NCI-H748 (cell line): Measurements from ENCODE around the gene CREBZF.
A peak's percentile ranks its signal among the peaks of the same experiment; 100 is the strongest.
"Not testable (repeated sequence)": the region's sequence is repeated elsewhere in the genome, so short reads cannot be mapped to it uniquely, and the experiment has no call there.

ENCODE experiments used
- DNase-seq: peaks from one replicate; lab custom pipeline; 2025; ENCODE audit not compliant: unreplicated experiment; lab: John Stamatoyannopoulos, UW

Gene CREBZF

GRCh38 chr11:85627998-85628770 is 36.7 kb downstream of the CREBZF start, which contains the start of gene TMEM126B:
Gene TMEM126B, plus strand, starts transcription at chr11:85628593. Its CDS starts 15 bp downstream, at chr11:85628608.
- DNase-seq = peak; percentile 96

- peak; percentile 32 for DNase-seq
Observed at GRCh38 chr11:85627332-85627997, 37.5 kb downstream of the CREBZF start, which contains the start of gene DLG2. Gene DLG2, minus strand, starts transcription at chr11:85627344.

DNA sequence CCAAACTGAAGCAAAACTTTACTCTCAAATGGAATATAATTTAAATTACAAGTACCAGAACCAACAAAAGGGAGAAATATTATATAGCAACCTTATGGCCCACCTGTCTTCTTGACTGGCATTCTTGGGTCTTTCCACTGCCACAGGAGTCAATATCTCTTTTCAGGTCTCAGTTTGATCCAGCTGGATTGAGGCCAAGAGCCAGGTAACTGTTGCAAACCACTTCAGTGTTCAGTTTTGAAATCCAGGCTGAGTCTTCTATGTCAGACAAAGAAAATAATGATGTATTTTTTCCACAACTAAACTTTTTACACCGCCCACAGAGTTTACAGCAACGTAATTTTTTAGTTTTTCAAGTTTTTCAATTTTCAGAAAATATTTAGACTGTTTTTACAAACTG is 38.4 kb downstream of the CREBZF start:
- peak; percentile 2 for DNase-seq

DNA sequence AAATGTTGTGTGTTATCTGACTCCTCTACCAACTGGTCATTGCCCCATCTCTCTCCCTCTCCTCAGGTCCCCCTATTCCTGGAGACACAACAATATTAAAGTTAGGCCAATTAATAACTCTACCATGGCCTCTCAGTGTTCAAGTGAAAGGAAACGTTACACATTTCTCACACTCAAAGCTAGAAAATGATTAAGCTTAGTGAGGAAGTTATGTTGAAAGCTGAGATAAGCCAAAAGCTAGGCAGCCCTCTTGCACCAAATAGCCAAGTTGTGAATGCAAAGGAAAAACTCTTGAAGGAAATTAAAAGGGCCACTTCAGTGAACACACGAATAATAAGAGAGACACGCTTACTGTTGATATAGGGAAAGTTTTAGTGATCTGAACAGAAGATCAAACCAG is 44.7 kb downstream of the CREBZF start:
- DNase-seq = no peak

- DNase-seq = no peak
Observed at GRCh38 chr11:85619499-85619898, 45.4 kb downstream of the CREBZF start.

DNA sequence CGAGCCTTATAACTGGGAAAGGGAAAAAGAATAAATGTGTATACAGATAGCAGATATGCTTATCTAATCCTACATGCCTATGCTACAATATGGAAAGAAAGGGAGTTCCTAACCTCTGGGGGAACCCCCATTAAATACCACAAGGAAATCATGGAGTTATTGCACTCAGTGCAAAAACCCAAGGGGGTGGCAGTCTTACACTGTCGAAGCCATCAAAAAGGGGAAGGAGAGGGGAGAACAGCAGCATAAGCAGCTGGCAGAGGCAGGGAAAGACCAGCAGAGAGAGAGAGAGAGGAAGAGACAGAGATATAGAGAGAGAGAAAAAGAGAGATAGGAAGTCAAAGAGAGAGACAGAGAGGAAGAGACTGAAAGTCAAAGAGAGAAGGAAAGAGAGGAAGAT is 53.3 kb downstream of the CREBZF start:
- DNase-seq = not testable (repeated sequence)
